HCT116 (cell line): ENCODE data around the gene TMEM62. TPM values are rescaled to one million over a fixed set of nuclear protein-coding genes. Genes with fewer than 3 reads are reported as not detected.

Experiments
- ATAC-seq: fragments of 200-7000 bp; cut with Tn5 transposase; 2 replicates; pipeline ENCODE4 v1.9.1; 2020; ENCODE audit warnings: mild to moderate bottlenecking, moderate library complexity
- BruUV-seq: library from RNA; stranded (reverse); fragments of 400-500 nt; replicated peaks from 2 replicates; lab custom pipeline; 2021; lab: Mats Ljungman, UMichigan
- CTCF ChIA-PET: fragments of 300-600 bp; sonication (Branson Sonifier 250); formaldehyde crosslinking; loops from one replicate; lab custom pipeline; 2021; ENCODE audit warnings: antibody characterized with exemption; lab: Charles Lee
- POLR2A ChIA-PET: fragments of 300-600, 350-600 bp; sonication (Branson Sonifier 250); formaldehyde crosslinking; loops from one replicate; lab custom pipeline; 2021; ENCODE audit warnings: antibody characterized with exemption; lab: Charles Lee
- RAD21 ChIA-PET, 2 experiments: fragments of 300-600 bp; sonication (Branson Sonifier 250); formaldehyde crosslinking; loops; one replicate each; lab custom pipeline; 2023; ENCODE audit warnings: low total read pairs in 2 of 2; ENCODE audit not compliant: uncharacterized antibody in 2 of 2, unreplicated experiment in 2 of 2, low non-redundant PET in 1 of 2; lab: Charles Lee
- DNase-seq: peaks from one replicate; pipeline ENCODE4 v3.0.0-alpha.2; 2010; ENCODE audit warnings: low read depth, low spot score
- H2AFZ ChIP-seq: fragments of 200-600 bp; shearing (Covaris generic), sonication (generic); 2 replicates; pipeline ENCODE4 v1.6.1; 2017; ENCODE audit warnings: low read depth, mixed run types, mixed read lengths, antibody characterized with exemption, low read length; ENCODE audit not compliant: poor library complexity, severe bottlenecking
- H3K27ac ChIP-seq: 2 replicates; pipeline ENCODE4 v1.5.1; 2012; ENCODE audit warnings: low read depth, low read length
- H3K27me3 ChIP-seq: fragments of 200-600 bp; sonication (generic); 2 replicates; pipeline ENCODE4 v1.6.1; 2016; ENCODE audit warnings: mixed run types, low read length, mixed read lengths; ENCODE audit not compliant: insufficient read depth
- H3K36me3 ChIP-seq, 2 experiments: fragments of 200-500 bp in 1 of 2; fragments of 200-600 bp in 1 of 2; sonication (Bioruptor generic) in 1 of 2; sonication (generic) in 1 of 2; 2 replicates each; pipeline versions ENCODE4 v1.5.1 to v1.6.1; 2014 to 2016; ENCODE audit warnings: low read length in 2 of 2, inconsistent platforms in 1 of 2, mixed read lengths in 1 of 2, mixed run types in 1 of 2; ENCODE audit not compliant: insufficient read depth in 2 of 2, control insufficient read depth in 1 of 2
- H3K4me1 ChIP-seq, 2 experiments: fragments of 200-600 bp in 1 of 2; sonication (generic) in 1 of 2; 2 replicates each; pipeline versions ENCODE4 v1.5.1 to v1.6.1; 2012 to 2017; ENCODE audit warnings: low read length in 2 of 2, inconsistent platforms in 1 of 2, mild to moderate bottlenecking in 1 of 2, mixed read lengths in 1 of 2, mixed run types in 1 of 2, moderate library complexity in 1 of 2; ENCODE audit not compliant: insufficient read depth in 2 of 2, control insufficient read depth in 1 of 2
- H3K4me2 ChIP-seq: fragments of 200-600 bp; sonication (generic); 2 replicates; pipeline ENCODE4 v1.6.1; 2017; ENCODE audit warnings: mixed run types, low read length, mixed read lengths
- H3K4me3 ChIP-seq, 2 experiments: fragments of 200-600 bp in 1 of 2; sonication (generic) in 1 of 2; replicated peaks in 1 of 2; 2 replicates each; pipeline ENCODE4 v1.5.1; 2011 to 2016; ENCODE audit warnings: low read length in 2 of 2, control low read depth in 1 of 2, low read depth in 1 of 2, mild to moderate bottlenecking in 1 of 2, mixed read lengths in 1 of 2, mixed run types in 1 of 2
- H3K79me2 ChIP-seq: fragments of 200-600 bp; sonication (generic); 2 replicates; pipeline ENCODE4 v1.6.1; 2017; ENCODE audit warnings: mild to moderate bottlenecking, mixed run types, low read length, moderate library complexity, mixed read lengths; ENCODE audit not compliant: insufficient read depth
- H3K9ac ChIP-seq: fragments of 200-600 bp; sonication (generic); 2 replicates; pipeline ENCODE4 v1.6.1; 2016; ENCODE audit warnings: low read length, mixed read lengths
- H3K9me2 ChIP-seq: fragments of 200-600 bp; sonication (generic), shearing (Covaris generic); 2 replicates; pipeline ENCODE4 v1.6.1; 2017; ENCODE audit warnings: mixed run types, mild to moderate bottlenecking, moderate library complexity; ENCODE audit not compliant: insufficient read depth
- H3K9me3 ChIP-seq, 2 experiments: fragments of 200-500 bp in 1 of 2; fragments of 200-600 bp in 1 of 2; sonication (Bioruptor generic) in 1 of 2; sonication (generic) in 1 of 2; 2 replicates each; pipeline ENCODE4 v1.6.1; 2014 to 2017; ENCODE audit warnings: low read length in 2 of 2, mixed read lengths in 2 of 2, inconsistent platforms in 1 of 2, low read depth in 1 of 2, mild to moderate bottlenecking in 1 of 2, mixed run types in 1 of 2, moderate library complexity in 1 of 2; ENCODE audit not compliant: control insufficient read depth in 1 of 2, insufficient read depth in 1 of 2
- H4K20me1 ChIP-seq: fragments of 200-600 bp; sonication (generic), shearing (Covaris generic); 2 replicates; pipeline ENCODE4 v1.6.1; 2017; ENCODE audit warnings: mixed run types, mild to moderate bottlenecking, moderate library complexity; ENCODE audit not compliant: insufficient read depth
- CBX3 ChIP-seq: IDR thresholded peaks from 2 replicates; pipeline ENCODE4 v1.6.1; 2012; ENCODE audit warnings: low read depth
- EGR1 ChIP-seq: IDR thresholded peaks from 2 replicates; pipeline ENCODE4 v1.6.1; 2012; ENCODE audit warnings: low read depth
- ELF1 ChIP-seq: IDR thresholded peaks from 2 replicates; pipeline ENCODE4 v1.6.1; 2012; ENCODE audit warnings: low read depth, borderline replicate concordance
- FOSL1 ChIP-seq: IDR thresholded peaks from 2 replicates; pipeline ENCODE4 v1.6.1; 2012; ENCODE audit warnings: low read depth
- JUND ChIP-seq: IDR thresholded peaks from 2 replicates; pipeline ENCODE4 v1.6.1; 2012
- MAX ChIP-seq: IDR thresholded peaks from 2 replicates; pipeline ENCODE4 v1.6.1; 2012
- POLR2A ChIP-seq: IDR thresholded peaks from 2 replicates; pipeline ENCODE4 v1.7.0; 2011; ENCODE audit warnings: borderline replicate concordance; ENCODE audit not compliant: insufficient read depth, insufficient read length; ENCODE audit errors: extremely low read depth
- POLR2AphosphoS5 ChIP-seq: IDR thresholded peaks from 2 replicates; pipeline ENCODE4 v1.6.1; 2011; ENCODE audit warnings: mild to moderate bottlenecking, low read depth, low read length, moderate library complexity
- RAD21 ChIP-seq: IDR thresholded peaks from 2 replicates; pipeline ENCODE4 v1.6.1; 2012; ENCODE audit warnings: low read depth, mild to moderate bottlenecking
- SIN3A ChIP-seq: IDR thresholded peaks from 2 replicates; pipeline ENCODE4 v1.6.1; 2012; ENCODE audit warnings: low read depth
- SP1 ChIP-seq: IDR thresholded peaks from 2 replicates; pipeline ENCODE4 v1.6.1; 2012; ENCODE audit warnings: low read depth
- SRF ChIP-seq: IDR thresholded peaks from 2 replicates; pipeline ENCODE4 v1.6.1; 2012; ENCODE audit warnings: low read depth
- TCF7L2 ChIP-seq: IDR thresholded peaks from 2 replicates; pipeline ENCODE4 v1.7.0; 2011; ENCODE audit warnings: borderline replicate concordance, inconsistent platforms; ENCODE audit not compliant: insufficient read depth, insufficient read length; ENCODE audit errors: extremely low read depth
- YY1 ChIP-seq: IDR thresholded peaks from 2 replicates; pipeline ENCODE4 v1.6.1; 2011; ENCODE audit warnings: low read length, low read depth, moderate library complexity, mild to moderate bottlenecking; ENCODE audit not compliant: insufficient replicate concordance; ENCODE audit errors: extremely low read depth
- ZFX ChIP-seq: fragments of 450-650 bp; IDR thresholded peaks from 2 replicates; pipeline ENCODE4 v1.6.1; 2017
- ZNF274 ChIP-seq: fragments of 200-500 bp; sonication (Bioruptor generic); IDR thresholded peaks from 2 replicates; pipeline ENCODE4 v1.6.1; 2014; ENCODE audit warnings: mild to moderate bottlenecking, low read depth, low read length, inconsistent platforms
- intact Hi-C: fragments of 100-400 bp; cut with micrococcal nuclease; formaldehyde crosslinking; loops from 2 replicates; pipeline ENCODE4 v1.10.0; 2022
- total RNA-seq: library from RNA; stranded (reverse); gene quantifications from one replicate; pipeline ENCODE4 v1.2.1, GENCODE V29; 2021; ENCODE audit not compliant: unreplicated experiment
- TF ChIP-seq, protein P1 (sequence below): IDR thresholded peaks from 2 replicates; pipeline ENCODE4 v1.6.1; 2012; ENCODE audit warnings: low read depth
- TF ChIP-seq, protein P2 (sequence below): IDR thresholded peaks from 2 replicates; pipeline ENCODE4 v1.6.1; 2011; ENCODE audit warnings: mild to moderate bottlenecking, low read length, moderate library complexity; ENCODE audit not compliant: insufficient replicate concordance; ENCODE audit errors: extremely low read depth
- TF ChIP-seq, protein P3 (sequence below): IDR thresholded peaks from 2 replicates; pipeline ENCODE4 v1.6.1; 2012

TMEM62 gene
- total RNA-seq, 1 experiment from 2014 or later, result 8.8 TPM

DNA sequence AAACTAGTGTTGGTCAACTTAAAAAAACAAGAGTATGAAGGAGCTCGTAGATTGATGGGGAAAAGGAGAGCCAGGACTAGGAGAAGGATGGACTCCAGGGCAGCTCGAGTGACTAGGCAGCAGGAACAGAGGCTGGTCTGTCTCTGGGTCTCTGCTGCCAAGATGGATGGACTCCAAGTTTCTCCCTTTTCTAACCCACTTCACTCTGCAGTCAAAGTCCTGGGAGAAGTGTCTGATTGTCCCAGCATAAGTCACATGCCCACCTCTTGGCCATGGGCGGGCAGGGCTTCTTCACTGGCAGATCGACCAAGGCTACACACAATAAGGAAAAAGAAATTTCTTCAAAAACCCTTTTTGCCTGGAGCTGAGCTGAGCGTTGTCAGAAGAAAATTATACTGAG is 96.6 kb downstream of the TMEM62 start (continued):
- TF ChIP-seq TCF7L2 (no peak), JUND (no peak)

GRCh38 chr15:43230640-43231115 is 97.3 kb downstream of the TMEM62 start:
- no peak for DNase-seq
- intact Hi-C loops, result no loop called here
- no peaks in the 10 kb centered on the region for H3K27me3 ChIP-seq
- H3K27ac ChIP-seq, result no peak overlapping the region
- TF ChIP-seq, protein P1, sequence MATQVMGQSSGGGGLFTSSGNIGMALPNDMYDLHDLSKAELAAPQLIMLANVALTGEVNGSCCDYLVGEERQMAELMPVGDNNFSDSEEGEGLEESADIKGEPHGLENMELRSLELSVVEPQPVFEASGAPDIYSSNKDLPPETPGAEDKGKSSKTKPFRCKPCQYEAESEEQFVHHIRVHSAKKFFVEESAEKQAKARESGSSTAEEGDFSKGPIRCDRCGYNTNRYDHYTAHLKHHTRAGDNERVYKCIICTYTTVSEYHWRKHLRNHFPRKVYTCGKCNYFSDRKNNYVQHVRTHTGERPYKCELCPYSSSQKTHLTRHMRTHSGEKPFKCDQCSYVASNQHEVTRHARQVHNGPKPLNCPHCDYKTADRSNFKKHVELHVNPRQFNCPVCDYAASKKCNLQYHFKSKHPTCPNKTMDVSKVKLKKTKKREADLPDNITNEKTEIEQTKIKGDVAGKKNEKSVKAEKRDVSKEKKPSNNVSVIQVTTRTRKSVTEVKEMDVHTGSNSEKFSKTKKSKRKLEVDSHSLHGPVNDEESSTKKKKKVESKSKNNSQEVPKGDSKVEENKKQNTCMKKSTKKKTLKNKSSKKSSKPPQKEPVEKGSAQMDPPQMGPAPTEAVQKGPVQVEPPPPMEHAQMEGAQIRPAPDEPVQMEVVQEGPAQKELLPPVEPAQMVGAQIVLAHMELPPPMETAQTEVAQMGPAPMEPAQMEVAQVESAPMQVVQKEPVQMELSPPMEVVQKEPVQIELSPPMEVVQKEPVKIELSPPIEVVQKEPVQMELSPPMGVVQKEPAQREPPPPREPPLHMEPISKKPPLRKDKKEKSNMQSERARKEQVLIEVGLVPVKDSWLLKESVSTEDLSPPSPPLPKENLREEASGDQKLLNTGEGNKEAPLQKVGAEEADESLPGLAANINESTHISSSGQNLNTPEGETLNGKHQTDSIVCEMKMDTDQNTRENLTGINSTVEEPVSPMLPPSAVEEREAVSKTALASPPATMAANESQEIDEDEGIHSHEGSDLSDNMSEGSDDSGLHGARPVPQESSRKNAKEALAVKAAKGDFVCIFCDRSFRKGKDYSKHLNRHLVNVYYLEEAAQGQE, result no peak
- TF ChIP-seq SP1 (no peak), SRF (no peak), CBX3 (no peak), ZFX (no peak), SIN3A (no peak), ZNF274 (no peak), EGR1 (no peak), YY1 (no peak), FOSL1 (no peak), RAD21 (no peak), JUND (no peak), POLR2A (no peak), TCF7L2 (no peak), ELF1 (no peak), POLR2AphosphoS5 (no peak), MAX (no peak)
- TF ChIP-seq, protein P2, sequence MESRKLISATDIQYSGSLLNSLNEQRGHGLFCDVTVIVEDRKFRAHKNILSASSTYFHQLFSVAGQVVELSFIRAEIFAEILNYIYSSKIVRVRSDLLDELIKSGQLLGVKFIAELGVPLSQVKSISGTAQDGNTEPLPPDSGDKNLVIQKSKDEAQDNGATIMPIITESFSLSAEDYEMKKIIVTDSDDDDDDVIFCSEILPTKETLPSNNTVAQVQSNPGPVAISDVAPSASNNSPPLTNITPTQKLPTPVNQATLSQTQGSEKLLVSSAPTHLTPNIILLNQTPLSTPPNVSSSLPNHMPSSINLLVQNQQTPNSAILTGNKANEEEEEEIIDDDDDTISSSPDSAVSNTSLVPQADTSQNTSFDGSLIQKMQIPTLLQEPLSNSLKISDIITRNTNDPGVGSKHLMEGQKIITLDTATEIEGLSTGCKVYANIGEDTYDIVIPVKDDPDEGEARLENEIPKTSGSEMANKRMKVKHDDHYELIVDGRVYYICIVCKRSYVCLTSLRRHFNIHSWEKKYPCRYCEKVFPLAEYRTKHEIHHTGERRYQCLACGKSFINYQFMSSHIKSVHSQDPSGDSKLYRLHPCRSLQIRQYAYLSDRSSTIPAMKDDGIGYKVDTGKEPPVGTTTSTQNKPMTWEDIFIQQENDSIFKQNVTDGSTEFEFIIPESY, result no peak
- TF ChIP-seq, protein P3, sequence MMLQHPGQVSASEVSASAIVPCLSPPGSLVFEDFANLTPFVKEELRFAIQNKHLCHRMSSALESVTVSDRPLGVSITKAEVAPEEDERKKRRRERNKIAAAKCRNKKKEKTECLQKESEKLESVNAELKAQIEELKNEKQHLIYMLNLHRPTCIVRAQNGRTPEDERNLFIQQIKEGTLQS, result no peak
- BruUV-seq, result no TSS peak
- H3K9me3 ChIP-seq, result no peaks in the 10 kb centered on the region
- POLR2A ChIA-PET, result no interaction called here
- H3K4me3 ChIP-seq, result no peak overlapping the region
- ATAC-seq, result no peak
- no peaks in the 10 kb centered on the region for H3K36me3 ChIP-seq
- no peak overlapping the region for H3K9ac ChIP-seq
- no peaks in the 10 kb centered on the region for H3K4me1 ChIP-seq
- H4K20me1 ChIP-seq, result no peaks in the 10 kb centered on the region
- no peak overlapping the region for H2AFZ ChIP-seq
- CTCF ChIA-PET, result interaction anchor here (2.8 kb wide), 1 partner anchor 55 kb away, joined by 8 read pairs; no protein-coding TSS in a partner anchor
- RAD21 ChIA-PET, result no interaction called here
- H3K4me2 ChIP-seq, result no peak overlapping the region
- H3K79me2 ChIP-seq, result no peaks in the 10 kb centered on the region
- no peaks in the 10 kb centered on the region for H3K9me2 ChIP-seq
